Activated CD4-positive, alpha-beta T cell treated with anti-CD3 and anti-CD28 coated beads, Interleukin-2, amount 50 U/mL, for 4 hours (primary cell): ENCODE measurements around the gene NGEF.

Experiments used
- DNase-seq, 2 experiments: peaks; one replicate each; pipeline ENCODE4 v3.0.0-alpha.2; 2020

The NGEF gene

GRCh38 chr2:232879618-232880494 lies 133.2 kb downstream of the NGEF start:
- no peak for DNase-seq

- DNase-seq = no peak
Observed at GRCh38 chr2:232878855-232879617, 134.0 kb downstream of the NGEF start.

GRCh38 chr2:232877940-232878511 lies 135.0 kb downstream of the NGEF start:
- no peak for DNase-seq

GRCh38 chr2:232876978-232877441 lies 136.0 kb downstream of the NGEF start:
- no peak for DNase-seq

- DNase-seq = no peak
Observed at GRCh38 chr2:232876161-232876977, 136.7 kb downstream of the NGEF start.

- no peak for DNase-seq
Observed at GRCh38 chr2:232875256-232876121, 137.6 kb downstream of the NGEF start.

- no peak for DNase-seq
Observed at GRCh38 chr2:232874677-232875223, 138.3 kb downstream of the NGEF start.

- DNase-seq = no peak
Observed at GRCh38 chr2:232873909-232874641, 139.0 kb downstream of the NGEF start.

- no peak for DNase-seq
Observed at GRCh38 chr2:232873292-232873908, 139.7 kb downstream of the NGEF start.

- no peak for DNase-seq
Observed at GRCh38 chr2:232872826-232873225, 140.2 kb downstream of the NGEF start.

GRCh38 chr2:232871835-232872736 lies 141.0 kb downstream of the NGEF start:
- DNase-seq = no peak

GRCh38 chr2:232871418-232871834 lies 141.6 kb downstream of the NGEF start:
- no peak for DNase-seq

GRCh38 chr2:232870766-232871371 lies 142.2 kb downstream of the NGEF start:
- DNase-seq = no peak

GRCh38 chr2:232870018-232870765 lies 142.9 kb downstream of the NGEF start, which contains the start of gene SNORC:
SNORC (plus strand) TSS chr2:232870264; CDS start chr2:232870342, 78 bp downstream.
- DNase-seq = no peak

- DNase-seq = no peak
Observed at GRCh38 chr2:232869138-232870017, 143.7 kb downstream of the NGEF start.

- DNase-seq = no peak
Observed at GRCh38 chr2:232866104-232866503, 147.0 kb downstream of the NGEF start.

GRCh38 chr2:232865165-232865564 lies 147.9 kb downstream of the NGEF start:
- DNase-seq = no peak
